ENCODE data around the gene NUP62.

Gene NUP62

GRCh38 chr19:49866933-49867782 lies 62.1 kb downstream of the NUP62 start, which contains the start of gene PNKP:
PNKP (minus strand) TSS chr19:49867576; CDS start chr19:49867204, 372 bp downstream.
- peak; percentile 74 for DNase-seq (ENCODE audit: low read depth)

GRCh38 chr19:49864890-49865289 lies 64.4 kb downstream of the NUP62 start:
- DNase-seq (ENCODE audit: low read depth), result no peak

GRCh38 chr19:49863935-49864320 lies 65.4 kb downstream of the NUP62 start:
- no peak for DNase-seq (ENCODE audit: low read depth)

- no peak for DNase-seq (ENCODE audit: low read depth)
These were observed 65.9 kb downstream of the NUP62 start for GRCh38 chr19:49863254-49863934.

- DNase-seq (ENCODE audit: low read depth), result no peak
These were observed 66.7 kb downstream of the NUP62 start for GRCh38 chr19:49862391-49863253.

GRCh38 chr19:49861541-49862378 lies 67.5 kb downstream of the NUP62 start:
- DNase-seq (ENCODE audit: low read depth), result no peak

- no peak for DNase-seq (ENCODE audit: low read depth)
These were observed 68.2 kb downstream of the NUP62 start for GRCh38 chr19:49861107-49861506.

- no peak for DNase-seq (ENCODE audit: low read depth)
These were observed 68.8 kb downstream of the NUP62 start for GRCh38 chr19:49860336-49861102.

- DNase-seq (ENCODE audit: low read depth), result no peak
These were observed 69.5 kb downstream of the NUP62 start for GRCh38 chr19:49859682-49860335.

GRCh38 chr19:49858088-49858985 lies 71.0 kb downstream of the NUP62 start:
- DNase-seq (ENCODE audit: low read depth), result no peak

- no peak for DNase-seq (ENCODE audit: low read depth)
These were observed 71.5 kb downstream of the NUP62 start for GRCh38 chr19:49857838-49858087.

- no peak for DNase-seq (ENCODE audit: low read depth)
These were observed 72.1 kb downstream of the NUP62 start for GRCh38 chr19:49857061-49857837.

Measured in stimulated activated CD8-positive, alpha-beta memory T cell treated with anti-CD3 and anti-CD28 coated beads, Interleukin-15, amount 100 ng/mL, for 1 hour (primary cell).